ENCODE results near the gene FRMPD2.

Gene FRMPD2

DNA sequence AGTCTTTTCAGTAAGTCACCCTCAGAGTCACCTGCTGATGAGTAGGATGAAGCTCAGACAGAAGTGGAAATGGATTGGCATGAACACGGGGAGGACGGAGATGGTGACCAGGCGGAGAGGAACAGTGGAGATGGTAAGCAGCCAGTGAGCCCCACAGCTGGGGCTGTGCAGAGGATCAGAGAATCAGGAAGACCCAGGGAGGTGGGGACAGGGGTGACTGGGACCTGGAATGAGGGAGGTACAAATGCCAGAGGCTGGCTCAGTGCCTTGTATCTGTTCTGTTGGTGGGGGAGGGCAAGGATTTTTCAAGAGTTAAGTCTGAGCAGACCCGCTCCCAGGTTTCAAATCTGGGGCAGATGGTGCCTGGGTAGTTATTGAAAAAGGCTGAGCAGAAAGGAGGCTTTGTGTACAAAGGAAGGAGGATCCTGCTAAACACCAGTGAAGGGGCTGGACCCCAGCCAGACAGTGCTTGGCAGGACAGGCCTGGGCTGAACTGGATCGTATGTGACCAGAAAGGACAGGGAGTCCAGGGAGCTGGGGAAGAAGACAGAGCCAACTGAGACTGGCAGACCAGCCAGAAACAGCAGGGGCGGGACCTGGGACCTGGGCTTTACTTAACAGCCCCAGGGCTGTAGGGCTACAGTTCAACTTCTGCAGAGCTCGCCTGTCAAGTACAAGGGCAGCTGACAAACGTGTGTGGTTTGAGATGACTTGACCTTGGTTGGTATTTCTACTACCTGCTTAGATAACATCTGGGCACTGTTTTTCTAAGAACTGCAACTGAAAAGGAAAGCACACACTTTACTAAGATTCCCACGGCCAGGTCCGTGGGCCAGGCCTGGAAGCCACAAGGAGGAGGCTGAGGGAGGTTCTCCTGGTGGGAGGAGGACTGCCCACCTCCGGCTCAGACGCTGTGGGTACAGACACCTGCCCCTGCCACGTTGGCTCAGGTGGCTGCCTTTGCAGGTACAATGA is 13.2 kb upstream of the FRMPD2 start:
- H3K36me3 ChIP-seq (ENCODE audit: insufficient read depth, low read length), result no peaks in the 10 kb centered on the region
- H3K4me2 ChIP-seq (ENCODE audit: low read depth, low read length, poor library complexity, severe bottlenecking), result no peak overlapping the region
- no peaks in the 10 kb centered on the region for H3K9me3 ChIP-seq (ENCODE audit: insufficient read depth, low read depth, low read length)
- H3K9ac ChIP-seq (ENCODE audit: low read depth, low read length, poor library complexity, severe bottlenecking), result no peak overlapping the region
- H3K9me2 ChIP-seq (replicated peaks; ENCODE audit: low read depth, low read length), result no peaks in the 10 kb centered on the region
- H3K4me1 ChIP-seq (ENCODE audit: insufficient read depth, low read length, poor library complexity, severe bottlenecking), result no peaks in the 10 kb centered on the region
- H3F3A ChIP-seq (ENCODE audit: low read depth), result no peaks in the 10 kb centered on the region
- H2AFZ ChIP-seq (ENCODE audit: low read length), result no peak overlapping the region
- no peak for TF ChIP-seq EZH2phosphoT487 (IDR thresholded peaks at IDR 0.05; ENCODE audit: borderline replicate concordance)
- TF ChIP-seq, protein P1, sequence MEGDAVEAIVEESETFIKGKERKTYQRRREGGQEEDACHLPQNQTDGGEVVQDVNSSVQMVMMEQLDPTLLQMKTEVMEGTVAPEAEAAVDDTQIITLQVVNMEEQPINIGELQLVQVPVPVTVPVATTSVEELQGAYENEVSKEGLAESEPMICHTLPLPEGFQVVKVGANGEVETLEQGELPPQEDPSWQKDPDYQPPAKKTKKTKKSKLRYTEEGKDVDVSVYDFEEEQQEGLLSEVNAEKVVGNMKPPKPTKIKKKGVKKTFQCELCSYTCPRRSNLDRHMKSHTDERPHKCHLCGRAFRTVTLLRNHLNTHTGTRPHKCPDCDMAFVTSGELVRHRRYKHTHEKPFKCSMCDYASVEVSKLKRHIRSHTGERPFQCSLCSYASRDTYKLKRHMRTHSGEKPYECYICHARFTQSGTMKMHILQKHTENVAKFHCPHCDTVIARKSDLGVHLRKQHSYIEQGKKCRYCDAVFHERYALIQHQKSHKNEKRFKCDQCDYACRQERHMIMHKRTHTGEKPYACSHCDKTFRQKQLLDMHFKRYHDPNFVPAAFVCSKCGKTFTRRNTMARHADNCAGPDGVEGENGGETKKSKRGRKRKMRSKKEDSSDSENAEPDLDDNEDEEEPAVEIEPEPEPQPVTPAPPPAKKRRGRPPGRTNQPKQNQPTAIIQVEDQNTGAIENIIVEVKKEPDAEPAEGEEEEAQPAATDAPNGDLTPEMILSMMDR (conservative IDR thresholded peaks at IDR 0.05; ENCODE audit: low read length), result no peak
- no peaks in the 10 kb centered on the region for H4K20me1 ChIP-seq (ENCODE audit: insufficient read depth, low read length, poor library complexity, severe bottlenecking)
- no peaks in the 10 kb centered on the region for H3K79me2 ChIP-seq (ENCODE audit: insufficient read depth, low read length)
- no peaks in the 10 kb centered on the region for H3K27me3 ChIP-seq (ENCODE audit: insufficient read depth, low read length, poor library complexity, severe bottlenecking)
- H3K4me3 ChIP-seq (ENCODE audit: low read length, poor library complexity, severe bottlenecking), result no peak overlapping the region

DNA sequence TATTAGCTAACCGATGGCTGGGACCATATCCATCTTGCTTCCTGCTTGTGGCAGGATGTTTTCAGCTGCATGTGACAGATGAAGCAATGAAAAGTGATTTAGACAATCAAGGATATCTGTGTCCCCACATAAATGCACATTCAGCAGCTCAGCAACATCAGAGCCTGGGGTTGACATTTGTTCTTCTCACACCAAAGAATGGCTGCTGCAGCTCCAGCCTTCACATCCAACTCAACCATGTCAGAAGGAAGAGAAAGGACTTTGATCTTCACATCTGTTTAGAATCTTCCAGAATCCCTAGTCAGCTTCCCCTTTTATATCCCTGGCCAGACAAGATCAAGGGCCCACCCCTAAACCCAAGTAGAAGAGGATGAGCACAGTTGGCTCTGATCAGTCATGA is 11.9 kb upstream of the FRMPD2 start:
- Histone ChIP-seq H3F3A (ENCODE audit: low read depth) (no peaks in the 10 kb centered on the region), H3K9ac (ENCODE audit: low read depth, low read length, poor library complexity, severe bottlenecking) (no peak overlapping the region), H3K4me1 (ENCODE audit: insufficient read depth, low read length, poor library complexity, severe bottlenecking) (no peaks in the 10 kb centered on the region), H3K9me3 (ENCODE audit: insufficient read depth, low read depth, low read length) (0 out of 2 replicates have a peak, but pooled peaks cover 3% of the 10 kb centered on the region), H3K4me2 (ENCODE audit: low read depth, low read length, poor library complexity, severe bottlenecking) (no peak overlapping the region), H3K4me3 (ENCODE audit: low read length, poor library complexity, severe bottlenecking) (no peak overlapping the region), H3K36me3 (ENCODE audit: insufficient read depth, low read length) (no peaks in the 10 kb centered on the region), H4K20me1 (ENCODE audit: insufficient read depth, low read length, poor library complexity, severe bottlenecking) (no peaks in the 10 kb centered on the region), H3K79me2 (ENCODE audit: insufficient read depth, low read length) (no peaks in the 10 kb centered on the region), H3K27me3 (ENCODE audit: insufficient read depth, low read length, poor library complexity, severe bottlenecking) (no peaks in the 10 kb centered on the region), H3K9me2 (replicated peaks; ENCODE audit: low read depth, low read length) (no peaks in the 10 kb centered on the region), H2AFZ (ENCODE audit: low read length) (no peak overlapping the region)
- TF ChIP-seq, protein P1 (conservative IDR thresholded peaks at IDR 0.05; ENCODE audit: low read length), result no peak
- TF ChIP-seq EZH2phosphoT487 (IDR thresholded peaks at IDR 0.05; ENCODE audit: borderline replicate concordance), result no peak

DNA sequence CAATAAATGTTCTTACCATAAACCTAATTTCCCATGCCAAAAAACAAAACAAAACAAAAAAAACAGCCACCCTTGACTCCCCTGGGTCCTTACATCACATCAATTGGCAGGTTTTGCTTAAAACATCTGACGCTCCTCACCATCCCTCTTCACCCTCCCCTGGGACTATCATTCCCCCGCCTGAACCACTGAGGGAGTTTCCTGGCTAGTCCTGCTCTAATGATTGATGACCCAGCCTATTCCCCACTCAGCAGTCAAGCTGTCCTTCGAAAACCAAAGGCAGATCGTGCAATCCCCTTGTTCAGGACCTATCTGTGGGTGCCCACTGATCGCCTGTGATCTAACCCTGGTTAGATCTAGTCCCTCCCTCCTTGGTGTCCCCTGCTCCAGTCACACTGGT is 11.2 kb upstream of the FRMPD2 start:
- Histone ChIP-seq H3K27me3 (ENCODE audit: insufficient read depth, low read length, poor library complexity, severe bottlenecking) (no peaks in the 10 kb centered on the region), H2AFZ (ENCODE audit: low read length) (no peak overlapping the region), H3K36me3 (ENCODE audit: insufficient read depth, low read length) (no peaks in the 10 kb centered on the region), H3K4me2 (ENCODE audit: low read depth, low read length, poor library complexity, severe bottlenecking) (no peak overlapping the region), H3K4me1 (ENCODE audit: insufficient read depth, low read length, poor library complexity, severe bottlenecking) (no peaks in the 10 kb centered on the region), H3K9me3 (ENCODE audit: insufficient read depth, low read depth, low read length) (0 out of 2 replicates have a peak, but pooled peaks cover 3% of the 10 kb centered on the region), H3K79me2 (ENCODE audit: insufficient read depth, low read length) (no peaks in the 10 kb centered on the region), H3K9ac (ENCODE audit: low read depth, low read length, poor library complexity, severe bottlenecking) (no peak overlapping the region), H3F3A (ENCODE audit: low read depth) (no peaks in the 10 kb centered on the region), H3K9me2 (replicated peaks; ENCODE audit: low read depth, low read length) (no peaks in the 10 kb centered on the region), H4K20me1 (ENCODE audit: insufficient read depth, low read length, poor library complexity, severe bottlenecking) (no peaks in the 10 kb centered on the region), H3K4me3 (ENCODE audit: low read length, poor library complexity, severe bottlenecking) (no peak overlapping the region)
- TF ChIP-seq, protein P1 (conservative IDR thresholded peaks at IDR 0.05; ENCODE audit: low read length), result no peak
- TF ChIP-seq EZH2phosphoT487 (IDR thresholded peaks at IDR 0.05; ENCODE audit: borderline replicate concordance), result no peak

Measured in Loucy (cell line).